GM11168 (cell line): ENCODE results near the gene HOXB1.
"Not testable (repeated sequence)": the region's sequence is repeated elsewhere in the genome, so short reads cannot be mapped to it uniquely, and the experiment has no call there.

Source experiments
- in situ Hi-C: fragments of 300-500 bp; cut with MboI; formaldehyde crosslinking; loops from one replicate; pipeline ENCODE4 v1.12.0; 2022; ENCODE audit warnings: low sequenced_read_pairs; ENCODE audit not compliant: unreplicated experiment

Gene HOXB1

DNA sequence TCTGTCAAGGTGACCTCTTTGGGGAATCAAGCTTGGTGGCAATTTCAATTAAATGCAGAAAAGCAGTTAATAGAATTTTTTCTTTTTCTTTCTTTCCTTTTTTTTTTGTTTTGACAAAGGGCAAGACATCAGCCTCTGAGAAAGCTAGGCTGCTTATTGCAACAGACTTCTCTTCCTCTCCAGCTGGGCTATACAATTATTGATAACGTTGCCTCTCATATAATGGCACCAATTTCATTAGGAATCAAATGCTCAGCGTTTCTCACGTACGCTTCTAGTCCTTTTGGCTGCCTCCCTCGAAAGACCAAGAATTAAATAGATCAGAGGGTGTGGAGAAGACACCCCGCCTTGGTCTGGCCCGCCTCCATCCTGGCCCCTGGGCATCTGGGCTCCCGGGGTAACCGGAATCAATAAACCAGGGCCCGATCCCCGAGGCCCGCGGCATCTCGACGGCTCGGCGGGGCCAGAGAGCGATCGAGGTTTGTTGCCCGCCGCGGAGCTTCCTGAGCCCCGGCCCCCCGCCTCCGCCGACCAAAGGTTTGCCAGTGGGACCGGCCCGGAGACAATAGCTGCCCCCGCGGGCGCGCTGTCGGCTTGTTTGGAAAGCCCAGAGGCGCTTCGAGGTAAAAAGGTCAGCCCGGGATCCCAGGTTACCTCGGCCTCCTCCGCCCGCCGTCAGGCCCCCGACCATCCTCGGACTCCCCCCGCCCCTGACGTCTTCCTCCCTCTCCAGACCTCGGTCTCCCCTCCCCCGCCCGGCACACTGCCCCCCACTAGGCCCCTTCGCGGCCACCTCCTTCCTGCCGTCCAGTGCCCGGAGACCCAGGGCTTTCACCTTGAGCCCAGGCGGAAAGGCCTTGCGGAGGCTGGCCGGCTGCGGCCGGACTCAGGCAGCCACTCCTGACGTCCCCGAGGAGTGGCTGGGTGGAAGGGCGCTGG, 3.9 kb downstream of the HOXB1 start:
- in situ Hi-C loops, result no loop called here

- in situ Hi-C loops, result no loop called here
Observed at GRCh38 chr17:48523010-48523409, 7.8 kb downstream of the HOXB1 start.

- in situ Hi-C loops, result no loop called here
Observed at GRCh38 chr17:48522031-48522653, 8.7 kb downstream of the HOXB1 start.

DNA sequence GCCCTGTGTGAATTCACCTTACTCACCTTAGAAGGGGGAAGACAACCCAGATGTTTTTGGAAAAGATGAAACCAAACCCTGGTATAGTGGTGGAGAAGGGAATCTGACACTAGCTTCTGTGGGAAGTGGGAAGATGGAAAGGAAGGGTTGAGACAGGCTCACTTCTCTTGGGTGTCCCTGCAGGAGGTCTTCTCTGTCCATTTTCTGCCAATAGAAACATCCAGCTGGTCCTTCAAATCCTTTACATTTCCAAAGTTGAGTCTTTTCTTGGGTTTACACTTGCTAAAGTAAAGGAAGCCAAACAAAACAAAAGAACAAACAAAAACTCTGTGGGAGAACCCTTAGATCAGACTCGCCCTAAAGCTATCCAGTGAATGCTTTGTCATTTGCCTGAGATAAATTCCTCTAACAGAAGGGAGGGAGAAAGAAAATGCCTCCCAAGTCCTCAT, 10.2 kb downstream of the HOXB1 start:
- in situ Hi-C loops, result no loop called here

- in situ Hi-C loops, result no loop called here
Observed at GRCh38 chr17:48519427-48519826, 11.4 kb downstream of the HOXB1 start.

DNA sequence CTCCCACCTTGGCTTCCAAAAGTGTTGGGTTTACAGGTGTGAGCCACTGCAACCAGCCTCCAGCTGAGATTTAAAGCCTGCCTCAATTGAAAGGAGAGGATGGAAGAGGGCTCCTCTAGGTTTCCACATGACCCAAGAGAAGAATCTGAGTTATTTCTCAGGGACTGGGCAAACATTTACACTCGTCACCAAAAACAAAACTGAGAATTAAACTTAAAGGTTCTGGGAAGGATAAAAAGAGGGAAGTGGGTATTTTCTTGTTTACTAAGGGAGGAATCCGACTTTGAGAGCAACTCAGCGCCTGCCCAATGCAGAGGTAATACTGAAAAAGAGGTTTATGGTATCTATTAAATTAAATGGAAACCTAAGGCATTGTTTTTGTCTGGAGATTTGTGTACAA, 13.3 kb downstream of the HOXB1 start:
- in situ Hi-C loops, result no loop called here

DNA sequence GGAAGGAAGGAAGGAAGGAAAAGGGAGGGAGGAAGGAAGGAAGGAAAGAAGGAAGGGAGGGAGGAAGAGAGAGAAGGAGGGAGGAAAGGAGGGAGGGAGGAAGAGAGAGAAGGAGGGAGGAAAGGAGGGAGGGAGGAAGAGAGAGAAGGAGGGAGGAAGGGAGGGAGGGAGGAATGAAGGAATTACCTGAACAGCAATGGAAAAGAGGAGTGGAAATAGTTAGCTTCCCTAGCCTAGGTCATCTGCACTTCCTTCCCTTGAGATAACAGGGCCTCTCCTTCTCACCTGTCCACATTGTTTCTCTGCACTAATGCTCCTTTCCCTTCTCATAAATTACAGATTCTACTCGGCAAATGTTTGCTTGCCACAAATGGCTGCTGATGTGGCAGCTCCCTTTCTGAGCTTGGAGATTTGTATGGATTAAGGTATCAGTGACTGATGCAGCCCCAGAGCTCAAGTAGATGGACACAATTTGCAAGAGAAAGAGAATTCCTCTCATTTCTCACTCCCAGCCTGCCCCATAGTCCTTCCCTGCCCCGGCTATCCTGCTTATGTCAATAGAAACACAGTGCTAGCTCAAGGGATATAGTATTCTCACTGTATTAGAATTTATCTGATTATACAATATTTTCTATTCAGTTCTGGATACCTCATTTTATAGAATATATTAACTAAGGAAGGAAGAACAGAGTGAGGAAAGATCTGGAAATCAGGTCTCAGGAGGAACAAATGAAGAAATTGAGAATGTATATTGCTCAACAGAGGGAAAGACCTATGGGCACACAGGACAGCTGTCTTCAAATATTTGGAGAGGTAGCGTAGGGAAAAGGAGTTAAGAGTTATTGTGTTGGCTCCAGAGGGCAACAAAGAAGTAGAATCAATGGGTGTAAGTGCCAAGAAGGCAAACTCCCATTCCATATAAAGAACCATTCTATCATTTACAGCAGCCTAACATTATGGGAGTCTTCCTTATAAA, 14.6 kb downstream of the HOXB1 start:
- in situ Hi-C loops, result no loop called here

- in situ Hi-C loops, result no loop called here
Observed at GRCh38 chr17:48514477-48514876, 16.3 kb downstream of the HOXB1 start.

DNA sequence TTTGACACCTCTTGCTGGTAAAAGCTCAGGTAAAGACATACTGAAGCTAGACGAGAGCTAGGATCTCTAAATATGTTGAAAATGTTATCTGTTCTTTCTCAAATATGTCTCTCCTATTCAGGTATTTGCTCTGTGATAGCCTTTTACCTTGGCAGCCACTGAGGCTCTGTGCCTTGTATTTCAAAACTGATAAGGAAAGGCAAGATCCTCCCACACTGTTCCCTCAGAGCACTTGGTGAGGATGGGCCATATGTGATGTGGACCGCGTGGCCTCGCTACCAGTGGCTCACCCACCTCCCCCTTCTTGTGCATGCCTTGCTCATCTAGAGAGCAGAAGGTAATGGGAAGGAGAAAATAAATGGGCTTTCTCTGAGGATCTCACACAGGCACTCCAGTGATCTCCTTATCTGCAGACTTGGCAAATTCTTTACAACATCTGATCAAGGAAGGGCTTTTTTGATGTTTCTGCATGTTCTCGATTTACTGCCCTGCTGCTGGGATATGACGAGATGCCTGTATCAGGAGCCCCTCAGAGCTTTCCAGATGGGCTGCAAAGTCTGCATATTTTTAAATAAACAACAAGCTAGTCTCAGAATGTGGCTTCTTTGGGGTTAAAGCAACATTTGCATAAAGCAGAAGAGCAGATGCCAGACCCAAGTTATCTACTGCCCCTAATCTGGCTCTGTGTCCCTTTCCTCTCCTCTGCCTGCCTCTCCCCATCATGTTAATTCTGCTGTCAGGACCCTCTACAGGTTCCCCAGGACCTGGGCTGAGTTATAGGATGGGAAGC, 16.9 kb downstream of the HOXB1 start:
- in situ Hi-C loops, result no loop called here

- in situ Hi-C loops, result no loop called here
Observed at GRCh38 chr17:48513097-48513496, 17.7 kb downstream of the HOXB1 start.

DNA sequence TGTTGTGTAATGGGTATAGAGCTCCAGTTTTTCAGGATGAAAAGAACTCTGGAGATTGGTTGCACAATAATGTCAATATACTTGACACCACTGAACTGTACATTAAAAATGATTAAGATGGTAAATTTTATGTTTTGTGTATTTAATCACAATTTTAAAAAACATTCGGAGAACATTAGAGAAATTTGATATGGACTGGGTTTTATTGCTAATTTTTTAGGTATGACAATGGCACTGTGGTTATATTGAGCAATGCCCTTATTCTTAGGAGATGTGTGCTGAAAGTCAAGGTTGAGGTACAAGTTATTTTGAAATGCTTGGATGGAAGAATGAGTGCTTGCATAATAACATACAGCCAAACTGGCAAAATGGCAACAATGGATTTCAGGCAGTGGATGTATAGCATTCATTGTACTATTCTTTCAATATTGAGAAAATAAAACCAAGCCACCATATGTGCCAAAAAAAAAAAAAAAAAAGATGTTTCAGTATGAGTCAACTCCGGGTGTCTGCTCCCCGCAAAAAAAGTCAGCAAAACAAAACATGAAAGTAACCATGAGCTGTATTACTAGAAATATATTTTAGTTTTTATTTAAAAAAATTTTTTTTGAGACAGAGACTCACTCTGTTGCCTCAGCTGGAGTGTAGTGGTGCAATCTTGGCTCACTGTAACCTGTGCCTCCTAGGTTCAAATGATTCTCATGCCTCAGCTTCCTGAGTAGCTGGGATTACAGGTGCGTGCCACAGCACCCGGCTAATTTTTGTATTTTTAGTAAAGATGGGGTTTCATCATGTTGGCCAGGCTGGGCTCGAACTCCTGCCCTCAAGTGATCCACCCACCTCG, 19.8 kb downstream of the HOXB1 start:
- in situ Hi-C loops, result no loop called here

- in situ Hi-C loops, result no loop called here
Observed at GRCh38 chr17:48510381-48510760, 20.4 kb downstream of the HOXB1 start.

DNA sequence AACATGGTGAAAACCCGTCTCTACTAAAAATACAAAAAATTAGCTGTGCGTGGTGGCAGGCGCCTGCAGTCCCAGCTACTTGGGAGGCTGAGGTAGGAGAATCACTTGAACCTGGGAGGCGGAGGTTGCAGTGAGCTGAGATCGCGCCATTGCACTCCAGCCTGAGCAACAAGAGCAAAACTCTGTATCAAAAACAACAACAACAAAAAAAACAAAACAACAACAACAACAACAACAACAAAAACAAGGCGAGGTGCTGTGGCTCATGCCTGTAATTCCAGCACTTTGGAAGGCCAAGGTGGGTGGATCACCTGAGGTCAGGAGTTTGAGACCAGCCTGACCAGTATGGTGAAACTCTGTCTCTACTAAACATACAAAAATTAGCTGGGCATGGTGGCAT, 21.1 kb downstream of the HOXB1 start:
- in situ Hi-C loops, result not testable (repeated sequence)

- in situ Hi-C loops, result no loop called here
Observed at GRCh38 chr17:48506246-48506645, 24.6 kb downstream of the HOXB1 start.

GRCh38 chr17:48505788-48506187, 25.0 kb downstream of the HOXB1 start:
- in situ Hi-C loops, result no loop called here

DNA sequence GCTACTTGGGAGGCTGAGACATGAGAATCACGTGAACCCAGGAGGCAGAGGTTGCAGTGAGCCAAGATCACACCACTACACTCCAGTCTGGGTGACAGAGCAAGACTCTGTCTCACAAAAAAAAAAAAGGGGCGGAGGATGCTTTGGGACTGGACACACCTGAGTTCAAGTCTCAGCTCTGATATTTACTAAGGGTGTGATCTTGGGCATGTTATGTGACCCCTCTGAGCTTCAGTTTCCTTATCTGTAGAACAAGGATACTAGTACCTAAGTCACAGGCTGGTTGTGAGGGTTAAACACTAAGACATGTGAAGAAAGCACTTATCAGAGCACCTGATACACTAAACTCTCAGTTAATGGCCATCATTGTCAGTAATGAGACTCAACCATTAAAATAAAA, 25.9 kb downstream of the HOXB1 start:
- in situ Hi-C loops, result loop anchor here (5.0 kb wide), 1 partner anchor 32 kb away; no protein-coding TSS in a partner anchor

DNA sequence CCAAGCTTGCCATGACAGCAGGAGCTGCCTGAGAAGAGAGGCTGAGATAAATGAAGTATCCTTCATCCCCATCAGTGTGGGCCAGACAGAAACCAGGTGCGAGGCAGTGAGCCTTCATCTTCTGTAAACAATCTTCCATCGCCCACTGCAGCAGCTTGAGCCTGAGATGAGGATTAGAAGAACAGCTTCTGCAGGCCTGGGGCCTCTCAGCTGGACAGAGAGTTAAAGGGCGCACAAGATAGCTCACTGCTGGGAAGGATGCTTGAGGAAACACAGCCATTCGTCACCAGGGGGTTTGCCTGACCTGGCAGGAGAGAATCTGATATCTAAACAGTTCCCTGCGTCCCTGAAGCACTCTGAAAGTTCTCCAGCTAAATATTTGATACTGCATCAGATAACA, 27.1 kb downstream of the HOXB1 start:
- in situ Hi-C loops, result loop anchor here (5.0 kb wide), 1 partner anchor 34 kb away; no protein-coding TSS in a partner anchor

DNA sequence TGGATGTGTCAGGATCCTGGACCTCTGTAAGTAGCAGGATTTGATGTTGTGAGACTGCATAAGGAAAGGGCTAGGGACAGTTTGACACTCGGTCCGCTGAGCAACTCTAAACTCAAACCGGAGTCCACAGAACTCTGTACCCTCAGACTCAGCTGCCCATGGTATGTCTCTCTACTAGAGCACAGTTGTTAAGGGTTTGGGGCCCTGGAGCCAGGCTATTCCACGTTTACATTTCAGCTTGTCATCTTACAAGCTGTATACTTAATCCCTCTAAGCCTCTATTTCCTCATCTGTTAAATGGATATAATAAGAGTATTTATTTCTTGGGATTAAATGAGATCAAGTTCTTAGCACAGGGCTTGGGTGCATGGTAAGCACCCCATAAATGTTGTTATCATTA, 27.9 kb downstream of the HOXB1 start:
- in situ Hi-C loops, result loop anchor here (5.0 kb wide), 1 partner anchor 34 kb away; no protein-coding TSS in a partner anchor

- in situ Hi-C loops, result loop anchor here (5.0 kb wide), 1 partner anchor 35 kb away; no protein-coding TSS in a partner anchor
Observed at GRCh38 chr17:48502312-48502711, 28.5 kb downstream of the HOXB1 start.
